HG02798 (cell line): Measurements from ENCODE around the gene RGMA.
"Not testable (repeated sequence)": the region's sequence is repeated elsewhere in the genome, so short reads cannot be mapped to it uniquely, and the experiment has no call there.

Source experiments
- ATAC-seq: cut with Tn5 transposase; IDR thresholded peaks from one replicate; pipeline ENCODE4 v1.9.1; 2021; ENCODE audit warnings: mild to moderate bottlenecking; ENCODE audit not compliant: unreplicated experiment, poor library complexity

RGMA gene

GRCh38 chr15:93050648-93051047 lies 38.4 kb downstream of the RGMA start:
- ATAC-seq: no peak

DNA sequence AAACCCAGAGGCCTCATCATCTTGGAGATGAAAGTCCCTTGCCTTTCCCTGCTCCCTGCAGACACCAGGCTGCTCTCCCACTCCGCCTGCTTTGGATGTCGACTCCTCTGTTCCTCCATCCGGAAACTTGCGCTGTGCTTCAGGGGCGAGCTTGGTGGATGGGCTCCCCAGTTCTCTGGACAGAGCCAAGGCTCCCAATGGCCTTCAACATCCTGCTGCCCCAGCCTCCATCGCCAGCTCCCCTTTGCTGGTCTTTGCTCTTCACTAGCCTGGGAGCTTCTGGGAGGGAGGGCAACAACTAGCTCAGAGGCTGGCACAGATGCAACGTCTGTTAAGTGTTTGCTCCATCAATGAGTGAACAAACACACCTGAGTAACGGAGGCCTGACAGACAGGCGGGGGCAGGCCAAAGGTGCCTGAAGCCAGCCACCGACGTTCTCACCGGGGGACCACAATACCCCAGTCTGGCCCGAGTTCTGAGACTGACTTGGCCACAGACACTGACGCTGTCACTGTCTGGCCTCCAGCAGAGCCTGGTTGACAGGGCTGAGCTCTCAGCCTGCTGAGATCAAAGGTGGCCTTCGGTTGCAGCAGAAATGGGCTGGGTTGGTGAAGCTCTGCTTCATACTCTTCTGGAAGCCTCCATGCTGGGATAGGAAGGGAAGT lies 39.0 kb downstream of the RGMA start:
- no peak for ATAC-seq

DNA sequence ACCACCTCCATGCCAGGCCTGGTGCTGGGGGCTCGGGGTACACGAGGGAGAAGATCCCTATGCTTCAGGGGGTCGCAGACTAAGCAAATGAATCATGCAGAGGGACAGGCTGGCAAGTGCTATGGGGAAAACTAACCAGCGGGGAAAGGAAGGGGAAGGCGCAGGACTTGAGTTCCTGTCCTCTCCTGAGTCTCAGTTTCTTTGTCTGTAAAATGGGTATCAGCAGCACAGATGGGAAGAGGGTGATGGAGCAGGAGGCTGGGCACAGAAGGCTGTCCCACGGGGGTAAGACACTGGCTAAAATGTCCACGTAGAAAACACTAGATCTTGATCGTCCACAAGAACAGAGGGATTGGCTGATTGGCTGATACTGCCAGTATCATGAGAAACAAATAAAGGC lies 39.8 kb downstream of the RGMA start:
- no peak for ATAC-seq

DNA sequence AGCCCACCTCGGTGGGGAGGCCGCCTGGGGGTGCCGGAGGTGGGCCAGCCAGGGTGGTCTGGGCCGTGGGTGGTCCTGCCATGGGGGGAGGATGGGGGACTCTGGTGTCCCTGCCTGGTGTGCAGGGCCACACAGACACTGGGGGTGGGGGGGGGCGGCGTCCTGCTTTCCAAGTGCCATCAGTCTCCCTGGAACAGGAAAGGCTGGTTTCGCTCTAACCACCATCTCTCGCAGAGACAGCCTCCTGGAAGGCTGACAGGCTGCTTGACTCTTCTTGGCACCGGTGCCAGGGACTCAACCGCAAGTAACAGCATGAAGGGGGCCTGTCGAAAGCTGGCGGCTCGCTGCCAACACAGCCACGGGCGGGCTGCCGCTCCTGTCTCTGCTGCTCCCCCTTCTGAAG lies 40.3 kb downstream of the RGMA start:
- ATAC-seq: no peak

- no peak for ATAC-seq
These were observed 40.6 kb downstream of the RGMA start for GRCh38 chr15:93048426-93048721.

GRCh38 chr15:93047621-93048425 lies 41.2 kb downstream of the RGMA start:
- no peak for ATAC-seq

DNA sequence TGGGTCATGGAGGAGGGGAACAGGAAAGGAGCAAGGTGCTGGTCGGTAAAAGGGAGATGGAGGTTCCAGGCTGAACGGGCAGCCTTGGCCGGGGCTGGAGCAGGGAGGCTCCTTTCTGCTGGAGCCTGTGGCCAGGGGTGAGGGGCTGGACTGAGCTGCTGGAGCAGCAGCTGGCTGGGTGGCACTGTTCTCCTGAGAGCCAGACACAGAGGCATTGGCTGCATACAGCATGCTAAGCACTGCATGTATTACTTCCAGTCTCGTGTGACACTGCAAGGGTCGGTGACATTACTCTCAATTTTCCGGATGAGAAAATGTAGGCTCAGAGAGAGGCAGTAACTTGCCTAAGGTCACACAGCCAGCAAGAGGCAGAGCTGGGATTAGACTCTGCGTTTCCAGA lies 42.3 kb downstream of the RGMA start:
- no peak for ATAC-seq

DNA sequence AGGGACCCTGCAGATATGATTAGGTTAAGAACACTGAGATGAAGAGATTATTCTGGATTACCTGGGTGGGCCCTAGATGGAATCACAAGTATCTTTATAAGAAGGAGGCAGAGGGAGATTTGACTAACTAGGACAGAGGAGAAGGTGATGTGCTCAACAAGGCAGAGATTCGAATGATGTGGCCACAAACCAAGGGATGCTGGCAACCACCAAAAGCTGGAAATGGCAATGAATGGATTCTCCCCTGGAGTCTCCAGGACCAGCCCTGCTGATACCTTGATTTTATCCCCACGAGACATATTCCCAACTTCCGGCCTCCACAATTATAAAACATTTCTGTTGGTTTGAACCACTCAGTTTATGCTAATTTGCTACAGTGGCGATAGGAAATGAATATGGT lies 42.9 kb downstream of the RGMA start:
- ATAC-seq: no peak

- ATAC-seq: no peak
These were observed 43.7 kb downstream of the RGMA start for GRCh38 chr15:93045191-93045785.

- ATAC-seq: no peak
These were observed 44.5 kb downstream of the RGMA start for GRCh38 chr15:93044301-93045190.

DNA sequence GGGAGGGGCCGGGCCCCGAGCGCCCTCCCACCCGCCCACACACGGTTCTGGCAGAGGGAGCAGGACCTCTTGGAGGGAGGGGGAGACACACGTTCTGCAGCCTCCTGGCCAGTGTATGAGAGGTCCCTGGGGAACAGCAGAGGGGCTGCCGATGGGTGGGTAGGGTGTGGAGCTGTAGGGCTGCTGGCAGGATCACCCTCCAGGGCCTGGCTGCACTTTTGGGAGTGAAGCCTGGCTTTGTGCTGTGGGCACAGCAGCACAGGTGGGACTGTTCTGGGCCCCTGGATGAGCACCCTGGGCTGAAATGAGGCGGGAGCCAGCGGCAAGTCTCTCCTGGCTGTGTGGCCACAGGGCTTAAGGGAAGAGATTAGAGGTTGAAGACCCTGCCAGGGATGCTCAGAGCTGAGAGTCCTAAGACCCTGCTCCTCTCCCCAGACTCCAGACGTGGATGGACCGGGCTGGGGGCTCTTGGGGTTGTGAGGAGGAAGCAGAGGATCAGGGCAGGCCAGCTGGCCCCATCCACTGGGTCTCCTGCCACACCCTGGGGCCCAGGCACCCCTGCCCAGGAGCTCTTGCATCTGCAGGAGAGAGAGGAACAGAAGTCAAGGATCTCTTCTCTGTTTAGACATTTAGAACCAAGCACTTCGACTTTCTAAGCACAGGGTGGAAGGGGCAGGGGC lies 45.2 kb downstream of the RGMA start:
- no peak for ATAC-seq

- no peak for ATAC-seq
These were observed 46.2 kb downstream of the RGMA start for GRCh38 chr15:93042691-93043378.

- no peak for ATAC-seq
These were observed 46.8 kb downstream of the RGMA start for GRCh38 chr15:93042211-93042610.

- no peak for ATAC-seq
These were observed 47.9 kb downstream of the RGMA start for GRCh38 chr15:93041159-93041547.

DNA sequence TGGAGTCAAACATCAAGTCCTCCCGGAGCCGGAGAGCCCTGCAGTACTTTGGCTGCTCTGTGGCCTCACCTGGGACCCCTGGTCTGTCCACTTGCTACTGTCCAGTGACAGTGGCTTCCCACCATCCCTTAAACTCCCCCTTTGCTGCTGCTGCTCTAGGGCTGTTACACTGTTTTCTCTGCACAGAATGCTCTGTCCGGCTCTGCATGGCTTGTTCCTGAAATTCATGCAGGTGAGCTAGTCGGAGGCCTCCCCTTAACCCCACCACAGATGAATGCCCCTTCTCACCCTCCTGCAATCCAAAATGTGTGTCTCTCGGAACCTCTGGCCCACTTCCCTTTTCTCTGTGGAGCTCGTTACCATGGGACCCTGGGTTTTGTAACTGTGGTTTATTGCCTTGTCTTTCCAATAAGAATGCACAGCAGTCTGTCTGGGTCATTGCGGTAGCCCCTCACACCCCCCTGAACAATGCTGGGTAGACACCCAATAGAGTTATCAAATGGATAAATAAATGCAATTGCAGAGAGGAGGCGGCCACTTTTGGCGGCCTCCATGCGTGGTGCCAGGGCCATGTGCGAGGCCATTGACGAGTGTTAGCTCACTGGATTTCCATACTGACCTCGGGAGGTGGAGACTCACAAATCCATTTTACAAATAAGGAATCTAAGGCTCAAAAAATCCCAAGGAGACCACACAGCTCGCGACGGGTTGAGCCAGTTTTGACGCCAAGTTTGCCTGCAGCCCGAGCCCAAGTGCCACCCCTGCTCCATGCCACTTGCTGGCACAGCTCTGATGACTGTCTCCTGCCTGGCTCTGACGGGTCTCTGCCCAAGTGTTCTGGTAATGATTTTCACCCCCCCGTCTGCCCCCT lies 48.5 kb downstream of the RGMA start:
- no peak for ATAC-seq

GRCh38 chr15:93039562-93040287 lies 49.3 kb downstream of the RGMA start:
- not testable (repeated sequence) for ATAC-seq

GRCh38 chr15:93037820-93038705 lies 50.9 kb downstream of the RGMA start:
- no peak for ATAC-seq
